Measurements from ENCODE around the gene PLIN5. TPM values are rescaled to one million over a fixed set of nuclear protein-coding genes. Genes with fewer than 3 reads are reported as not detected.
A peak's percentile ranks its signal among the peaks of the same experiment; 100 is the strongest.

Gene PLIN5
- polyA plus RNA-seq, 10 donors, result 0.87 to 5.2 (median 1.5) TPM

DNA sequence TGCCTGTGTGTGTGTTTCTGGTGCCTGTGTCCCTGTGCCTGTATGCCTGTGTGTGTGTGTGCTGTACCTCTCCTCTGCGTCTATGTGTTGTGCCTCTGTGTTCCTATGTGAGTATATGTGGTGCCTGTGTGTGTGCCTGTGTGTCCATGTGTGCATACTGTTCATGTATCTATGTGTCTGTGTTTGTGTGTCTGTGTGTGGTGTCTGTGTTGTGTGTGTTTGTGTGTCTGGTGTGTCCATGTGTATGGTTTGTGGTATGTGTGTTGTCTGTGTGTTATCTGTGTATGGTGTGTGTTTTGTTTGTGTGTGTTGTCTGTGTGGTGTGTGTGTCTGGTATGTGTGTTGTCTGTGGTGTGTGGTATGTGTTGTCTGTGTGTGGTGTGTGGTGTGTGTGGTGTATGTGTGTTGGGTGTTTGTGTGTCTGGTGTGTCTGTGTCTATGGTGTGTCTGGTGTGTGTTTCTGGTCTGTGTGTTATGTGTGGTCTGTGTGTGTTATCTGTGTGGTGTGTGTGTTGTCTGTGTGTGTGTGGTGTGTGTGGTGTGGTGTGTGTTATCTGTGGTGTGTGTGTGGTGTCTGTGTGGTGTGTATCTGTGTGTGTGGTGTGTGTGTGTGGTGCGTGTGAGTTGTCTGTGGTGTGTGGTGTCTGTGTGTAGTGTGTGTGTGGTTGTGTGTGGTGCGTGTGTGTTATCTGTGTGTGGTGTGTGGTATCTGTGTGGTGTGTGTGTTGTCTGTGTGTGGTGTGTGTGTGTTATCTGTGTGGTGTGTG, 42.5 kb downstream of the PLIN5 start:
- no peak for DNase-seq

- no peak for DNase-seq
Measured at GRCh38 chr19:4491446-4491845, 43.6 kb downstream of the PLIN5 start.

DNA sequence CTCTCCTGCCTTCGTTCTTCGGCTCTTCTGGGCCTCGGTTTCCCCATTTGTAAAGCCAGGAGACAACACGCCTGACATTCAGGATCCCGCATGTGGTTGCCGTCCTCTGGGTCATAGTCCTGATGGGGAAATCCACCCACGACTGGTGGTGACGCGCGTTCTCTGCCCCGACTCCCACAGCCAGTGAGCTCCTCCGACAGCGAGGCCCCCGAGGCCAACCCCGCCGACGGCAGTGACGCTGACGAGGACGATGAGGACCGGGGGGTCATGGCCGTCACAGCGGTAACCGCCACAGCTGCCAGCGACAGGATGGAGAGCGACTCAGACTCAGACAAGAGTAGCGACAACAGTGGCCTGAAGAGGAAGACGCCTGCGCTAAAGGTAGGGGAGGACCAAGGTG, 46.5 kb downstream of the PLIN5 start:
- no peak for DNase-seq

DNA sequence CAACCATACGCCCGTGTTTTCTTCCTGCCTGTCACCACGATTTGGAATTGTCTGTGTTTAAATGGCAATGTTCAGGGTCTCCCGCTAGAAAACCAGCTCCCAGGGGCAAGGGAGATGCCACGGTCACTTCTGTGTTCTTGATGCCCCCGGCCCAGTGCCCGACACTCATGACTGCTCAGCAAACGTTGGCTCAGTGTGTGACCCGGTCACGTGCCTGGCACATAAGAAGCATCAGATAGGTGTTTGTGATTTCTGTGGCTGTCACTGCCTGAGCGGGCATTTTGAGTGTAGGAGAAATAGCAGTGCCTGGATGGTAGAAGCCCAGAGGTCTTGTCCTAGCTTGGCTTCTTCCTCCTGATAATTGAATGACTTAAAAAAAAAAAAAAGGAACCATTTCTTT, 47.5 kb downstream of the PLIN5 start:
- DNase-seq, result no peak

DNA sequence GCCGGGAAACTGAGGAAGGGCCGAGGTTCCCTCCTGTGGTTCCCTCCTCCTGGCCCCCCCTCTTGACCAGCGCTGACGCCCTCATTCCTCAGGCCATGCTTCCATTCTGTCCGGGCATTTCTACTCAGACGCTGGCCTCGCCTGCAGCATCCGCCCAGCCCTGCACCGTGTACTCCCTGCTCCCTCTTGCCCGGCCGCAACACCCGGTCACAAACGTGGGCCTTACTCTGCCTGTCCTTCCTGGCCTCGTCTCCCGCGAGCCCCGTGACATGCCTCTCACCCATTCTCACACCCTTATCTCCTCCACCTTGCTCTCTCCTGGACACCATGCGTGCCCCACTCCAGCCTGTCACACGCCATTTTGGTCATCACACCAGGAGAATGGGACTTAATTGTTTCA, 51.6 kb downstream of the PLIN5 start:
- no peak for DNase-seq

DNA sequence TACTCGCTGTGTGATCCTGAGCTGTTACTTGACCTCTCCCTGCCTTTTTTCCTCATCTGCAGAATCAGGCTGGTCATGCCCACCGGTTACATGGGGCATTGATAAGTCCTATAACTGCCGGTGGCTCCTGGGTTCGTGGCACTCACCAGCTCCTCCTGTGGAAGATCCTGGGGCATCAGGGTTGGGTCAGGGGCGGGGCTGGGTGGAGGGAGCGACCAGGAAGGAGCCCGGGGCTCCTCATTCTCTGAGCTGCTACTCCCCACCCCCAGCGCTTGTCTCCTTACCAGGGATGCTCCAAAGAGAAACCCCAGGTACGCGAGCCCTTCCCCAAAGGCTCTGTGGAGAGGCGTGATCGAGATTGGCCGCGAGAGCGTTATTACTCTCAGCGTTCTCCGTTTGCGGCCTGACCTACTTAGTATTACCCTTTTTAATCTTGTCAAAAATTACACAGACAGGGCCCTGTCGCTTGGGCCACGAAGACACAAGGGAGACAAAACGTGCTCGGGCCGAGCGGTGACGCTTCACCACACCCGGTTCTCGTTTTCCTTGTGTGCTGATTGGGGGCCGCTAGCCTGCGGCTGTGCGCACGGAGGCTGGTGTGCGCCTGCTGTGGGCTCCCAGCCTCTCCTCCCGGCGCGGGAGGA, 52.2 kb downstream of the PLIN5 start:
- DNase-seq, result no peak

DNA sequence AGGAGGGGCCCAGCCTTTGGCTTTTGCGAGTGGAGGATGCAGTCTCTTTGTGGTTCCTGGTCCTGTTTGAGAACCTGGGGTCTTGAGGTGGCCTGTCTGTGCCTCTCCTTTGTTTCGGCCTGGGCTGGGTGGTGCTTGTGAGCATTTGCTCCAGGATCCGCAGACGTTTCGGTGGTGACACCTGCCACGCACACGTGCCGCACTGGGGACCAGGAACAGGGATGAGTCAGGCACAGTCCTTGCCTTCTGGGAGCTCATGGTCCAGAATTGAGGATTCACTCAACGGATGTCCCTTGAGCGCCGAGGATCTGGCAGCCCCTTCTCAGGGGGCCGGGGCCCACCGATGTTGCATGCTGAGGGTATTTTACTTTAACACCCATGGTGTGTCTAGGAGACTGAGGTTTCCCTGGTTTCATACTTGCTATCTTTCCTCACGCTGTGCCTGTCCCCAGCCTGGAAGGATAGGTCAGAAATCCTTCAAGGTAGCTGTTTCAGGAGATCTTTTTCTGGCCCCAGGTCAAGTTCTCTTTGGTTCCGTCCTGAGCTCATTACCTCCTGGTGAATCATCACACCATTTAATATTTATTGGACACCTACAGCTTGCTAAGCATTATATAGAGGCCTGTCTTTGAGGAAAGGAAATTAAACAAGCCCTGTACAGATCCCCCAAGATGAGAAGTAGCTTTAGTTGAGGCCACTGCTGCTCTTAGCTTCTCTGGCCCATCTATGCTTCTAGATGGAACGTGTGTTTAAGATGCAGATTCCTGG, 57.8 kb downstream of the PLIN5 start:
- DNase-seq, result no peak

- DNase-seq, result peak; percentile 66 to 86 (median 70)
Measured at GRCh38 chr19:4474514-4475022, 60.5 kb downstream of the PLIN5 start.

- DNase-seq, result peak in 1 of 3 donors; percentile 25
Measured at GRCh38 chr19:4473763-4474513, 61.1 kb downstream of the PLIN5 start.

GRCh38 chr19:4473011-4473762, 61.8 kb downstream of the PLIN5 start:
- DNase-seq, result no peak

Other genes with a start within 250 kb of the PLIN5 start
- gene TMIGD2, start 232.8 kb downstream of the PLIN5 start, polyA plus RNA-seq (ENCODE audit: insufficient read length in 10 of 10), result 1 to 10 TPM in 2 of 10 donors, under 1 TPM in 8; 0.28 to 1.3 (median 0.44) TPM
- 1 to 10 TPM; 1.1 to 4.5 (median 2.0) TPM for gene FSD1, start 230.6 kb downstream of the PLIN5 start, polyA plus RNA-seq (ENCODE audit: insufficient read length in 10 of 10)
- 10 to 100 TPM in 1 of 10 donors, 1 to 10 TPM in 9; 4.4 to 13.8 (median 4.8) TPM for gene STAP2, start 196.4 kb downstream of the PLIN5 start, polyA plus RNA-seq (ENCODE audit: insufficient read length in 10 of 10)
- 10 to 100 TPM; 10.9 to 15.9 (median 14.6) TPM for gene MPND, start 191.7 kb downstream of the PLIN5 start, polyA plus RNA-seq (ENCODE audit: insufficient read length in 10 of 10)
- gene SH3GL1, start 134.7 kb downstream of the PLIN5 start, polyA plus RNA-seq (ENCODE audit: insufficient read length in 10 of 10), result 10 to 100 TPM; 45.0 to 80.2 (median 56.5) TPM
- gene CHAF1A, start 132.6 kb downstream of the PLIN5 start, polyA plus RNA-seq (ENCODE audit: insufficient read length in 10 of 10), result 10 to 100 TPM in 8 of 10 donors, 1 to 10 TPM in 2; 8.2 to 17.3 (median 12.3) TPM
- gene UBXN6, start 77.4 kb downstream of the PLIN5 start, polyA plus RNA-seq (ENCODE audit: insufficient read length in 10 of 10), result 100 to 1,000 TPM in 1 of 10 donors, 10 to 100 TPM in 9; 65.4 to 103 (median 90.2) TPM
- 10 to 100 TPM; 47.3 to 91.9 (median 57.4) TPM for gene HDGFL2, start 62.9 kb downstream of the PLIN5 start, polyA plus RNA-seq (ENCODE audit: insufficient read length in 10 of 10)
- gene PLIN4, start 16.7 kb downstream of the PLIN5 start, polyA plus RNA-seq (ENCODE audit: insufficient read length in 10 of 10), result 1 to 10 TPM in 9 of 10 donors, under 1 TPM in 1; 0.68 to 9.4 (median 4.6) TPM
- gene LRG1, start 4.8 kb upstream of the PLIN5 start, polyA plus RNA-seq (ENCODE audit: insufficient read length in 10 of 10), result under 1 TPM; 0.35 to 0.98 (median 0.61) TPM
- gene SEMA6B, start 24.5 kb upstream of the PLIN5 start, polyA plus RNA-seq (ENCODE audit: insufficient read length in 10 of 10), result 10 to 100 TPM; 27.5 to 45.9 (median 35.8) TPM
- 10 to 100 TPM in 6 of 10 donors, 1 to 10 TPM in 4; 8.7 to 13.9 (median 10.8) TPM for gene TNFAIP8L1, start 104.3 kb upstream of the PLIN5 start, polyA plus RNA-seq (ENCODE audit: insufficient read length in 10 of 10)
- 10 to 100 TPM; 44.7 to 90.4 (median 56.5) TPM for gene MYDGF, start 135.1 kb upstream of the PLIN5 start, polyA plus RNA-seq (ENCODE audit: insufficient read length in 10 of 10)
- gene DPP9, start 188.6 kb upstream of the PLIN5 start, polyA plus RNA-seq (ENCODE audit: insufficient read length in 10 of 10), result 10 to 100 TPM; 18.3 to 26.8 (median 21.5) TPM